Right lobe of liver (tissue), 4 donors: ENCODE measurements around the gene TAS2R41.

ENCODE experiments used
- CTCF ChIP-seq, 4 donors: fragments of 200-600 bp in 3 of 4; fragments of 450-650 bp in 1 of 4; IDR thresholded peaks; one replicate each; pipeline versions ENCODE4 v1.5.1 to v1.8.0; 2016 to 2022; ENCODE audit warnings: antibody characterized with exemption in 4 of 4, mild to moderate bottlenecking in 2 of 4
- POLR2A ChIP-seq: fragments of 450-650 bp; IDR thresholded peaks from one replicate; pipeline ENCODE4 v1.6.1; 2017; ENCODE audit warnings: antibody characterized with exemption, mild to moderate bottlenecking
- donor health status: DM: no; HTN: no; CAD: no.
- donor health status: DM: no; HTN: no; CAD: no.
- donor health status: DM: no; HTN: yes; CAD: no.

- no peak for TF ChIP-seq POLR2A
- TF ChIP-seq CTCF (IDR thresholded peaks at IDR 0.05): no peak
Measured at GRCh38 chr7:143448429-143448828, 29.2 kb upstream of the TAS2R41 start.
